Naive B cell (primary cell): Measurements from ENCODE around the gene PRDM1. TPM values are rescaled to one million over a fixed set of nuclear protein-coding genes. Genes with fewer than 3 reads are reported as not detected.

Source experiments
- ATAC-seq, 2 donors: fragments of 150-1000 bp; cut with Tn5 transposase; 2 replicates each; pipeline ENCODE4 v1.10.0; 2021; ENCODE audit warnings: low read depth in 2 of 2, mild to moderate bottlenecking in 2 of 2, moderate library complexity in 2 of 2
- DNase-seq: peaks from one replicate; pipeline ENCODE4 v3.0.0; 2022
- H3K27ac Mint-ChIP-seq, 6 donors: one replicate each; pipeline ENCODE4 v1.8.0; 2020 to 2022; ENCODE audit warnings: mild to moderate bottlenecking in 6 of 6, mixed read lengths in 6 of 6, moderate library complexity in 5 of 6, inconsistent platforms in 2 of 6
- H3K27me3 Mint-ChIP-seq, 3 donors: one replicate each; pipeline ENCODE4 v1.8.0; 2021 to 2022; ENCODE audit warnings: mixed read lengths in 3 of 3, mild to moderate bottlenecking in 1 of 3
- H3K36me3 Mint-ChIP-seq, 2 donors: one replicate each; pipeline ENCODE4 v1.8.0; 2020 to 2022; ENCODE audit warnings: mixed read lengths in 2 of 2, inconsistent platforms in 1 of 2, mild to moderate bottlenecking in 1 of 2
- H3K4me1 Mint-ChIP-seq, 3 donors: one replicate each; pipeline ENCODE4 v1.8.0; 2020 to 2022; ENCODE audit warnings: mixed read lengths in 3 of 3, inconsistent platforms in 1 of 3, mild to moderate bottlenecking in 1 of 3, moderate library complexity in 1 of 3
- H3K4me3 Mint-ChIP-seq, 8 donors: one replicate each; pipeline ENCODE4 v1.8.0; 2020 to 2022; ENCODE audit warnings: mild to moderate bottlenecking in 8 of 8, mixed read lengths in 8 of 8, moderate library complexity in 8 of 8, inconsistent platforms in 2 of 8
- H3K9me3 Mint-ChIP-seq, 7 donors: one replicate each; pipeline ENCODE4 v1.8.0; 2020 to 2022; ENCODE audit warnings: mixed read lengths in 7 of 7, mild to moderate bottlenecking in 5 of 7, inconsistent platforms in 2 of 7, moderate library complexity in 1 of 7
- polyA plus RNA-seq, 6 donors: library from polyadenylated mRNA; unstranded; fragments of 300-500 nt; fragmentation: Illumina TruSeq; gene quantifications; one replicate each; pipeline ENCODE4 v1.2.3, GENCODE V29; 2021; ENCODE audit warnings: low read depth in 6 of 6

Gene PRDM1
- polyA plus RNA-seq, 6 donors from 2014 or later: 0.62 to 4.2 (median 2.9) TPM; not detected in 1

GRCh38 chr6:106090001-106090400 lies 3.9 kb downstream of the PRDM1 start:
- Mint-ChIP-seq H3K27ac (no peak overlapping the region), H3K4me3 (peak overlapping the region in 1 of 8 donors; percentile 8), H3K4me1 (peaks cover 50 to 66% (median 65%) of the 10 kb centered on the region in 3 donors), H3K36me3 (no peaks in the 10 kb centered on the region), H3K9me3 (peaks cover 0 to 1% (median 0%) of the 10 kb centered on the region in 7 donors), H3K27me3 (peaks cover 11 to 27% (median 19%) of the 10 kb centered on the region in 3 donors)
- no peak for ATAC-seq
- DNase-seq: no peak

DNA sequence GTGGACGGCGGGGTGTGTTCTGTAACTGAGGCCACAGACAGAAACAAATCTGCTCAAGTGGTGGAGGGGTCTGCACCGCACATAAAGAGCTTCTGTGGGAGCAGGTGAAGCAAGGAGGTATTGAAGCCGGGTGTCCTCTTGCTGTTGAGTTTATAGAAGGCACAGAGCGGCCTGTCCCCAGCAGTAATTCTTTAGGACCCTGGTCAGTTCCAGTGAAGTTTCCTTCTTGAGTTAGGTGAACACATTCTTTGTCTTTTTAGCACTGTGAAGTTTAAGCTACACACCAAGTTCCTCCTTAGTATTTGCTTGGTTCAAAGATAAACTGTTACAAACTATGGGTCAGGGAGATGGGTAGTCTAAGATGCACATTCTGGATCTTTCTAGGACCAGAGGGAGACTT lies 6.1 kb downstream of the PRDM1 start:
- H3K27me3 Mint-ChIP-seq: peaks cover 7 to 23% (median 19%) of the 10 kb centered on the region in 3 donors
- H3K9me3 Mint-ChIP-seq: peaks cover 0 to 1% (median 0%) of the 10 kb centered on the region in 7 donors
- H3K4me3 Mint-ChIP-seq: no peak overlapping the region
- ATAC-seq: no peak
- DNase-seq: no peak
- H3K36me3 Mint-ChIP-seq: no peaks in the 10 kb centered on the region
- H3K27ac Mint-ChIP-seq: no peak overlapping the region
- peaks cover 38 to 52% (median 50%) of the 10 kb centered on the region in 3 donors for H3K4me1 Mint-ChIP-seq

DNA sequence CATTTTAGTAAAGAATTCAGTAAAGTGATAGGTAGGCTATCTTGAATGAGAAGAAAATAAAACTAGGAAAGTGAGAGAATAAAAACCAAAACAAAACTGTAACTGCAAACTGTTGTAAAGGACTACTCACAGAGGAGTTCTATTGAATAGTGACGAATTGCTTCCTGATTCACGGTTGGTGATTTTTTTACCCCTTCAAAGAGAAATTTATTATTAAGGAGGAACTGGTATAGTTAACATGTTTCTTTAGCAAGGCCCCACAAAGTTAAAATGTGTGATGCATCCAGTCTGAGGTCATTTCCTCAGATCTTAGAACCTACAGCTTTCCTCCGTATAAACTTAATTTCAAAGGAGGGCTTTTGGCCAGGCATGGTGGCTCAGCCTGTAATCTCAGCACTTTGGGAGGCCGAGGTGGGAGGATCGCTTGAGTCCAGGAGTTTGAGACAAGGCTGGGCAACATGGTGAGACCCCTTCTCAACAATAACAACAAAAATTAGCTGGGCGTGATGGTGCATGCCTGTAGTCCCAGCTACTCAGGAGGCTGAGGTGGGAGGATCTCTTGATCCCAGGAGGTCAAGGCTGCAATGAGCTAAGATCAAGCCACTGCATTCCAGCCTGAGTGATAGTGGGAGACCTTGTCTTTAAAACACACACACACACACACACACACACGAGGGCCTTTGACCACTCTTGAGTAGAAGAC lies 8.3 kb downstream of the PRDM1 start:
- no peaks in the 10 kb centered on the region for H3K36me3 Mint-ChIP-seq
- peak; percentile 22 to 40 for ATAC-seq
- peak overlapping the region; percentile 31 to 72 (median 40) for H3K4me3 Mint-ChIP-seq
- H3K4me1 Mint-ChIP-seq: peaks cover 50 to 63% (median 59%) of the 10 kb centered on the region in 3 donors
- peak overlapping the region in 5 of 6 donors; percentile 34 to 90 (median 54) for H3K27ac Mint-ChIP-seq
- DNase-seq: peak; percentile 40
- peaks cover 7 to 14% (median 8%) of the 10 kb centered on the region in 3 donors for H3K27me3 Mint-ChIP-seq
- peaks cover 0 to 1% (median 0%) of the 10 kb centered on the region in 7 donors for H3K9me3 Mint-ChIP-seq

GRCh38 chr6:106094964-106095335 lies 8.8 kb downstream of the PRDM1 start:
- DNase-seq (no peak), ATAC-seq (no peak)
- H3K27ac Mint-ChIP-seq: no peak overlapping the region
- peak overlapping the region in 2 of 8 donors; percentile 8 to 72 for H3K4me3 Mint-ChIP-seq
- H3K36me3 Mint-ChIP-seq: no peaks in the 10 kb centered on the region
- H3K27me3 Mint-ChIP-seq: peaks cover 3 to 9% (median 3%) of the 10 kb centered on the region in 3 donors
- H3K9me3 Mint-ChIP-seq: peaks cover 0 to 1% (median 0%) of the 10 kb centered on the region in 7 donors
- peaks cover 47 to 59% (median 55%) of the 10 kb centered on the region in 3 donors for H3K4me1 Mint-ChIP-seq

- Mint-ChIP-seq H3K4me3 (peak overlapping the region; percentile 84 to 96 (median 91)), H3K36me3 (no peaks in the 10 kb centered on the region), H3K9me3 (peaks cover 0 to 1% (median 0%) of the 10 kb centered on the region in 7 donors), H3K27ac (peak overlapping the region; percentile 76 to 95 (median 88)), H3K4me1 (peaks cover 33 to 43% (median 35%) of the 10 kb centered on the region in 3 donors), H3K27me3 (peaks cover 0 to 6% (median 0%) of the 10 kb centered on the region in 3 donors)
- ATAC-seq (peak; percentile 85 to 90), DNase-seq (peak; percentile 69)
Observed at GRCh38 chr6:106097411-106098231, 11.5 kb downstream of the PRDM1 start.

DNA sequence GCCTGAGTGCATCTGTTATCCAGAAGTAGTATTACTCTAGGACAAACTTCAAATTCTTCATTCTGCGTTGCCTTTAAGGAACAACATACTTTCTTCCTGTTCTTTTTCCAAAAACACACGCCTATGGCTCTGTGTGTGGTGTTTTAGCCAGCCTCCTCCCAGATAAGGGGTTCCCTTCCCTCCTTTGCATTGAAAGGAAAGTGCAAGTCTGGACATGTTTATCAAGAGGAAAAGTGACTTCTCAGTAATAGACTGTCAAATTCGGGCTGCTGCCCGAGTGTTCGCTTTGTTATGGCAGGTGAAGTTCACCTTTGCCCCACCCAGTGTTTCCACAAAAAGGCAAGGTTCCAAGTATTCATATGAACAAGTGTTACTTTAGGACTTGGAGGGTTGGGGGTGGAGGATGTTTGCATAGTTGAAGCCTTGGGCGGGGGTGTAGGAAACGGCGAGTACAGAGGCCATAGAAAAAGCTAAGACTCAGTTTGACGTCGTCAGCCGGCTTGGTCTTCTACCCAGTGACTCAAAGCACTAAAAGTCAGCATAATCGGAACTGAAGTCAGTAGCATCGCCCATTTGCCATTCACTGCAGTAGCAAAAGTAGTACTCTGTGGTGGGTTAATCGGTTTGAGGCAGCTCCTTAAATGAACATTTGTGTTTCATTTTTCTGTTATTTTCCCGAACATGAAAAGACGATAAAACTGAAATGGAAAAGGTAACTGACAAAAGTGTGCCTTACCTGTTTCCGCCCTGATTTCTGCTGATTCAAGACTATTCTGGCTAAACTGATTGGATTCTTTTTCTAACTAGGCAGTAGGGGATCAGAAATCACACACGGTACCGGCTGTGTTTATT lies 12.5 kb downstream of the PRDM1 start:
- Mint-ChIP-seq H3K9me3 (peaks cover 0 to 1% (median 0%) of the 10 kb centered on the region in 7 donors), H3K27me3 (peaks cover 0 to under 1% (median 0%) of the 10 kb centered on the region in 3 donors), H3K27ac (peak overlapping the region; percentile 76 to 95 (median 88)), H3K4me3 (peak overlapping the region; percentile 84 to 96 (median 91)), H3K36me3 (no peaks in the 10 kb centered on the region), H3K4me1 (peaks cover 35 to 45% (median 36%) of the 10 kb centered on the region in 3 donors)
- ATAC-seq (peak; percentile 21 to 27), DNase-seq (no peak)

GRCh38 chr6:106099235-106099537 lies 13.1 kb downstream of the PRDM1 start:
- Mint-ChIP-seq H3K27me3 (peaks cover 0 to 5% (median 0%) of the 10 kb centered on the region in 3 donors), H3K36me3 (no peaks in the 10 kb centered on the region), H3K4me1 (peaks cover 34 to 44% (median 36%) of the 10 kb centered on the region in 3 donors), H3K9me3 (peaks cover 0 to 1% (median 0%) of the 10 kb centered on the region in 7 donors), H3K4me3 (peak overlapping the region in 6 of 8 donors; percentile 30 to 94 (median 90)), H3K27ac (peak overlapping the region in 3 of 6 donors; percentile 34 to 94 (median 79))
- DNase-seq (no peak), ATAC-seq (no peak)

GRCh38 chr6:106100755-106101154 lies 14.6 kb downstream of the PRDM1 start:
- no peak for ATAC-seq
- DNase-seq: no peak
- peak overlapping the region in 2 of 8 donors; percentile 31 to 94 for H3K4me3 Mint-ChIP-seq
- H3K9me3 Mint-ChIP-seq: no peaks in the 10 kb centered on the region
- H3K27me3 Mint-ChIP-seq: peaks cover 0 to 10% (median 5%) of the 10 kb centered on the region in 3 donors
- H3K27ac Mint-ChIP-seq: no peak overlapping the region
- H3K4me1 Mint-ChIP-seq: peaks cover 30 to 39% (median 31%) of the 10 kb centered on the region in 3 donors
- H3K36me3 Mint-ChIP-seq: no peaks in the 10 kb centered on the region

- Mint-ChIP-seq H3K4me3 (no peak overlapping the region), H3K9me3 (no peaks in the 10 kb centered on the region), H3K4me1 (peaks cover 30 to 36% (median 31%) of the 10 kb centered on the region in 3 donors), H3K27me3 (peaks cover 0 to 10% (median 5%) of the 10 kb centered on the region in 3 donors), H3K36me3 (no peaks in the 10 kb centered on the region), H3K27ac (no peak overlapping the region)
- ATAC-seq: no peak
- no peak for DNase-seq
Observed at GRCh38 chr6:106101466-106101865, 15.3 kb downstream of the PRDM1 start.

GRCh38 chr6:106102034-106102433 lies 15.9 kb downstream of the PRDM1 start:
- Mint-ChIP-seq H3K36me3 (peaks cover 0 to 4% of the 10 kb centered on the region in 2 donors), H3K9me3 (no peaks in the 10 kb centered on the region), H3K4me3 (no peak overlapping the region), H3K4me1 (peaks cover 29 to 36% (median 30%) of the 10 kb centered on the region in 3 donors), H3K27ac (no peak overlapping the region), H3K27me3 (peaks cover 0 to 10% (median 5%) of the 10 kb centered on the region in 3 donors)
- ATAC-seq (no peak), DNase-seq (no peak)

DNA sequence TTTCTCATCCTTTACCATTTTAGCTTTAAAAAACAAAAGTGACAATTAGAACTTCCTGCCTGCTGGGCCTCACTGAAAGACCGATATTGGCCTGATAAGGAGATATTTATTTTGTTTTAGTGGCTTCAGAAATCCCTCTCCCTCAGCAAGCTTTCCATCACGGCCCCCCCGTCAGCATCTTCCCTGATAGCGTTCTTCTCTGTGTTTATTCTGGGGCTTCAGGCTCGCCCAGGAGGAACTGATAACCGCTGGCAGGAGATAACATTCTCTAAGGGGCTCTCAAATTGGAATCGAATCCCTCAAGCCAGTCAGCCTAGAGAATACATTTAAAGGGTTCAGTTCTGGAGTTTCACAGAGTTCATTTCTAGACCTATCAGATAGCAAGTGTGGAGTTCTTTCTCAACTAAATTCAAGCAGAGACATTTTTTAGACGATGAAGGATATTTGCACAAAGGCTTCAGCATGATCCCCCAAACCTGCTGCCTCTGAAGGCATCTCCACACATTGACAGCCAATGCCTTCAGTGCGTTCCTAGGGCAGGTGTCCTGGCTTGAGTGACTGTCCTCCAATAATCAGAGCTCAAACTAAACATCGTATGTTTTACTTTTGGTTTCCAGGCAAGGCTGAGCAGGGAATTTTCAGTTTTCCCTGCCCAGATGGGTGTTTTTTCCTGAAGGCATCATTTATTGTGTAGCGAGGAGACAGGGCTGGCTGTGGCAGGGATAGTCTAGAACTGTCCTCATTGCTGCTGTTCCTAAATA lies 17.0 kb downstream of the PRDM1 start:
- DNase-seq: no peak
- H3K9me3 Mint-ChIP-seq: no peaks in the 10 kb centered on the region
- H3K27ac Mint-ChIP-seq: peak overlapping the region in 1 of 6 donors; percentile 17
- ATAC-seq: no peak
- H3K27me3 Mint-ChIP-seq: peaks cover 0 to 10% (median 5%) of the 10 kb centered on the region in 3 donors
- H3K4me1 Mint-ChIP-seq: peaks cover 18 to 27% (median 20%) of the 10 kb centered on the region in 3 donors
- H3K4me3 Mint-ChIP-seq: peak overlapping the region; percentile 5 to 77 (median 58)
- peaks cover 0 to 7% of the 10 kb centered on the region in 2 donors for H3K36me3 Mint-ChIP-seq

DNA sequence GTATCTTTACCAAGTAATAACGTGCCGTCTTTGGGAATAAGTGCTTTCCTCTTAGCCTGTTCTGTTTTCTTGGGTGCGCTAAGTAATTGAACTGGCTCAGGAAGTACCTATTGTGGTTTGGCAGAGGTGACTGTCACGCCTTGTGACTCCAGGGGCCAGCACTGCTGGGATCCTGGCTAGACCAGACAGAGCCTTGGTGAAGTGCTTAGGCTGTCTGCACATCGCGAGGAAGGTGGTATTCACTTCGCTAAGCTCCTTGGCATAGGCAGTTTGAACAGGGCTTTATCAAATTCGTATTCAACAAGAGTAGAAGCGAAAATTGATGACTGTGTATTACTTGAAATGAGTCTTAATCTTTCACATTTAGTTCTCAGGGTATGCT lies 17.6 kb downstream of the PRDM1 start:
- ATAC-seq (peak; percentile 89 to 93), DNase-seq (peak; percentile 45)
- H3K4me3 Mint-ChIP-seq: peak overlapping the region in 7 of 8 donors; percentile 32 to 80 (median 65)
- H3K27me3 Mint-ChIP-seq: peaks cover 0 to 10% (median 5%) of the 10 kb centered on the region in 3 donors
- peaks cover 0 to 7% of the 10 kb centered on the region in 2 donors for H3K36me3 Mint-ChIP-seq
- peaks cover 12 to 21% (median 14%) of the 10 kb centered on the region in 3 donors for H3K4me1 Mint-ChIP-seq
- peak overlapping the region in 2 of 6 donors; percentile 17 to 91 for H3K27ac Mint-ChIP-seq
- H3K9me3 Mint-ChIP-seq: no peaks in the 10 kb centered on the region
